Lung (tissue), 16 donors: ENCODE measurements around the gene STAB1. TPM values are rescaled to one million over a fixed set of nuclear protein-coding genes. Genes with fewer than 3 reads are reported as not detected.
A peak's percentile ranks its signal among the peaks of the same experiment; 100 is the strongest.

Source experiments
- ATAC-seq: fragments of 200-7000 bp; cut with Tn5 transposase; one replicate; pipeline ENCODE4 v1.9.1; 2020; ENCODE audit warnings: moderate number of reproducible peaks; ENCODE audit not compliant: insufficient read depth, low FRiP score
- DNase-seq, 3 donors: peaks; one replicate each; pipeline ENCODE4 v3.0.0-alpha.2; 2013 to 2017
- H3K27ac ChIP-seq, 2 donors: one replicate each; pipeline ENCODE4 v1.5.1; 2013; ENCODE audit warnings: mild to moderate bottlenecking in 2 of 2, moderate library complexity in 2 of 2, control low read depth in 1 of 2, inconsistent platforms in 1 of 2, low read depth in 1 of 2, low read length in 1 of 2
- H3K27me3 ChIP-seq, 3 donors: one replicate each; pipeline ENCODE4 v1.5.1; 2013; ENCODE audit warnings: low read length in 2 of 3; ENCODE audit not compliant: control insufficient read depth in 3 of 3, insufficient read depth in 3 of 3
- H3K36me3 ChIP-seq, 4 donors: one replicate each; pipeline ENCODE4 v1.5.1; 2013; ENCODE audit warnings: low read length in 4 of 4, mild to moderate bottlenecking in 1 of 4, moderate library complexity in 1 of 4; ENCODE audit not compliant: control insufficient read depth in 4 of 4, insufficient read depth in 4 of 4
- H3K4me1 ChIP-seq, 5 donors: one replicate each; pipeline ENCODE4 v1.5.1; 2013; ENCODE audit warnings: low read length in 5 of 5, mild to moderate bottlenecking in 2 of 5, moderate library complexity in 1 of 5; ENCODE audit not compliant: control insufficient read depth in 5 of 5, insufficient read depth in 5 of 5
- H3K4me3 ChIP-seq: one replicate; pipeline ENCODE4 v1.5.1; 2013; ENCODE audit warnings: mild to moderate bottlenecking, control low read depth, moderate library complexity
- H3K9ac ChIP-seq, 2 donors: one replicate each; pipeline ENCODE4 v1.5.1; 2013; ENCODE audit warnings: low read length in 2 of 2, control low read depth in 1 of 2; ENCODE audit not compliant: insufficient read depth in 1 of 2
- H3K9me3 ChIP-seq, 4 donors: one replicate each; pipeline ENCODE4 v1.5.1; 2013; ENCODE audit warnings: low read length in 3 of 4, mild to moderate bottlenecking in 1 of 4, moderate library complexity in 1 of 4; ENCODE audit not compliant: control insufficient read depth in 4 of 4, insufficient read depth in 3 of 4
- CTCF ChIP-seq: IDR thresholded peaks from 2 replicates; pipeline ENCODE4 v1.5.1; 2012; ENCODE audit warnings: mild to moderate bottlenecking; ENCODE audit errors: control extremely low read depth, extremely low read depth
- WGBS, 2 donors: extraction: QIAGEN DNeasy Blood & Tissue Kit; methylation state at CpG; one replicate each; pipeline ENCODE4 v1.1.7; 2013; 5-methylcytosine and 5-hydroxymethylcytosine counted together
- long read RNA-seq, 5 donors: transcript quantifications; one replicate each; lab custom pipeline, GENCODE V29; 2026
- polyA plus RNA-seq, 2 donors: library from polyadenylated mRNA; stranded (reverse); fragments of 200-250 nt; gene quantifications; one replicate each; pipeline ENCODE4 v1.2.1, GENCODE V29; 2013
- total RNA-seq, 2 donors: library from RNA; depleted of rRNA in 1 of 2; stranded (reverse); fragments of >200 nt in 1 of 2; gene quantifications; one replicate each; pipeline ENCODE4 v1.2.1, GENCODE V29; 2014 to 2021
- donor health status: control.
- donor health status: control.
- donor health status: Bipolar disorder and iron deficiency.
- donor health status: healthy.
- donor health status: DM: yes; HTN: yes; CAD: no.

Gene STAB1
- 100 to 1,000 TPM in 1 of 2 donors, 10 to 100 TPM in 1; 53.1 to 205 TPM for total RNA-seq
- 100 to 1,000 TPM; 182 to 220 TPM for polyA plus RNA-seq
- long read RNA-seq, donor 1: 0 reads
- long read RNA-seq, donor 2, partial matches to known transcripts: 42 of 42 reads
- long read RNA-seq, donor 2, other reads (novel, unspliced or antisense): 0 of 42 reads
- long read RNA-seq, donor 3, partial matches to known transcripts: 0 of 2 reads
- long read RNA-seq, donor 3, other reads (novel, unspliced or antisense): 0 of 2 reads
- long read RNA-seq, donor 4: 0 reads
- long read RNA-seq, donor 5, partial matches to known transcripts: 0 of 3 reads
- long read RNA-seq, donor 5, other reads (novel, unspliced or antisense): 0 of 3 reads

- Histone ChIP-seq H3K4me1 (peaks cover 0 to 47% (median 0%) of the 10 kb centered on the region in 5 donors), H3K9me3 (peaks cover 0 to 2% (median 0%) of the 10 kb centered on the region in 4 donors), H3K27me3 (no peaks in the 10 kb centered on the region), H3K36me3 (peaks cover 0 to 40% (median 14%) of the 10 kb centered on the region in 4 donors), H3K9ac (no peak within 1 kb of the TSS), H3K4me3 (peak within 1 kb of the TSS; percentile 37), H3K27ac (peak within 1 kb of the TSS; percentile 50 to 85)
- DNase-seq (peak; percentile 36 to 54 (median 43)), ATAC-seq (peak; percentile 6)
- no peak for TF ChIP-seq CTCF
- WGBS, 2 donors: 23 to 35% methylated on average over 25 of the region's 25 CpGs
These were observed at the start of gene STAB1 for GRCh38 chr3:52494886-52495495. STAB1 (plus strand) TSS chr3:52495338; CDS start chr3:52495414, 76 bp downstream.

- ATAC-seq (no peak), DNase-seq (no peak)
- Histone ChIP-seq H3K9me3 (no peaks in the 10 kb centered on the region), H3K27me3 (no peaks in the 10 kb centered on the region), H3K36me3 (no peaks in the 10 kb centered on the region), H3K4me3 (no peak overlapping the region), H3K27ac (no peak overlapping the region), H3K9ac (no peak overlapping the region), H3K4me1 (peaks cover 0 to 10% (median 5%) of the 10 kb centered on the region in 5 donors)
- TF ChIP-seq CTCF: no peak
- 90% methylated on average over 4 of the region's 4 CpGs for WGBS, 2 donors
These were observed 49.1 kb upstream of the STAB1 start for GRCh38 chr3:52446042-52446441.

- no peaks in the 10 kb centered on the region for H3K36me3 ChIP-seq
- TF ChIP-seq CTCF: peak; percentile 98
- WGBS, 2 donors: 39 to 40% methylated on average over 13 of the region's 13 CpGs
- H3K9ac ChIP-seq: no peak overlapping the region
- no peak overlapping the region for H3K27ac ChIP-seq
- peaks cover 0 to 9% (median 5%) of the 10 kb centered on the region in 5 donors for H3K4me1 ChIP-seq
- DNase-seq (peak; percentile 57 to 70 (median 63)), ATAC-seq (peak; percentile 29)
- H3K27me3 ChIP-seq: no peaks in the 10 kb centered on the region
- no peaks in the 10 kb centered on the region for H3K9me3 ChIP-seq
- no peak overlapping the region for H3K4me3 ChIP-seq
These were observed 48.3 kb upstream of the STAB1 start for GRCh38 chr3:52446631-52447511.
